ENCODE measurements around the gene CPEB2. TPM values are rescaled to one million over a fixed set of nuclear protein-coding genes. Genes with fewer than 3 reads are reported as not detected.

CPEB2 gene
- total RNA-seq, 4 donors from 2014 or later: 8.7 to 13.1 (median 10.1) TPM

DNA sequence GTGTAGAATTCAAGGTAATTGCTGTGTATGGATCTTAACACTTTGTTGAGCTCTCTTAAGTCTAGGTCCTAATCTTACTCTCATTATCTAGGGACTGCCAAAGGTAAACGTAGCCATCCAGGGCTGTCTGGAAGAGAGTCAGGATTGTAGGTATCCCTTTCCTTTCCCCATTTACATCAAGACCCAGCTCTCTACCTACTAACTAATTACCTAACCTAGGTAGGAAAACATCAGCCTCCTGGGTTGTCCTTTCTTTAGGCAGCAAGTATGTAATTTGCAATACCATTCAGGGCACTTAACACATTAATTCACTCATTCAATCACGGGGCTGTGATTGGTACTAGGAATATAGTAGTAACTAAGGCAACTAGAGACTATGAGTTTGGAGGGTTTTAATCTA is 15.2 kb upstream of the CPEB2 start:
- no peak for DNase-seq
- Histone ChIP-seq H3K27ac (no peak overlapping the region), H3K36me3 (no peaks in the 10 kb centered on the region), H3K4me3 (no peak overlapping the region), H3K27me3 (no peaks in the 10 kb centered on the region), H3K4me1 (no peaks in the 10 kb centered on the region), H3K9me3 (no peaks in the 10 kb centered on the region)
- no peak for ATAC-seq
- in situ Hi-C loops (cut with MboI; ENCODE audit: low sequenced_read_pairs in 4 of 4) (no loop called here), intact Hi-C loops (cut with DNase I; ENCODE audit: low total_unique reads) (no loop called here)
- TF ChIP-seq CTCF (IDR thresholded peaks at IDR 0.05 in 4 of 5, conservative IDR thresholded peaks at IDR 0.05 in 1 of 5): no peak
- TF ChIP-seq POLR2A (IDR thresholded peaks at IDR 0.05): no peak

GRCh38 chr4:14990484-14990883 is 11.8 kb upstream of the CPEB2 start:
- intact Hi-C loops (cut with DNase I; ENCODE audit: low total_unique reads): no loop called here
- Histone ChIP-seq H3K4me3 (no peak overlapping the region), H3K9me3 (no peaks in the 10 kb centered on the region), H3K27ac (no peak overlapping the region), H3K36me3 (no peaks in the 10 kb centered on the region), H3K4me1 (no peaks in the 10 kb centered on the region), H3K27me3 (no peaks in the 10 kb centered on the region)
- TF ChIP-seq POLR2A (IDR thresholded peaks at IDR 0.05) (no peak), CTCF (IDR thresholded peaks at IDR 0.05 in 4 of 5, conservative IDR thresholded peaks at IDR 0.05 in 1 of 5) (no peak)
- in situ Hi-C loops (cut with MboI; ENCODE audit: low sequenced_read_pairs in 4 of 4): no loop called here
- ATAC-seq (no peak), DNase-seq (no peak)

DNA sequence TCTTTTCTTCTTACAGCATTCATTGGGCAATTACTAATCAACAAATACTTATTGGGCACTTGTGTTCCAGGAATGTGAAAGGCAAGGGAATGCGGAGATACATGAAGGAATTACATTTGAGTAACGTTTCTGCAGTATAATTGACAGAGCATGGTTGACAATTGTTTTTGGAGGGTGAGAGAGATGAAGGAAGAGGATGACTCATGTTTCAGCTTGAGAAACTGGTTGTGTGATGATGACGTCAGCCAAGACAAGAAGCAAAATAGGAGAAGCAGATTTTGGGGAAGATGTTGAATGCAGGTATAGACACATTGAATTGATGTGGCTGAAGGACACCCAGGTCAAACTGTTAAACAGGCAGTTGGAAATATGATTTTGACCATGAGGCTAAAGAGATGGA is 8.0 kb upstream of the CPEB2 start:
- intact Hi-C loops (cut with DNase I; ENCODE audit: low total_unique reads): no loop called here
- H3K27ac ChIP-seq: no peak overlapping the region
- no peaks in the 10 kb centered on the region for H3K36me3 ChIP-seq
- H3K4me1 ChIP-seq: no peaks in the 10 kb centered on the region
- no peak for TF ChIP-seq POLR2A (IDR thresholded peaks at IDR 0.05)
- TF ChIP-seq CTCF (IDR thresholded peaks at IDR 0.05 in 4 of 5, conservative IDR thresholded peaks at IDR 0.05 in 1 of 5): no peak
- H3K27me3 ChIP-seq: no peaks in the 10 kb centered on the region
- in situ Hi-C loops (cut with MboI; ENCODE audit: low sequenced_read_pairs in 4 of 4): no loop called here
- no peaks in the 10 kb centered on the region for H3K9me3 ChIP-seq
- DNase-seq: no peak
- ATAC-seq: no peak
- no peak overlapping the region for H3K4me3 ChIP-seq

- H3K9me3 ChIP-seq: no peaks in the 10 kb centered on the region
- intact Hi-C loops (cut with DNase I; ENCODE audit: low total_unique reads): loop anchor here (5.0 kb wide), 3 partner anchors 801 to 1519 kb away; partner anchors contain the start of genes RAB28 and TAPT1
- ATAC-seq (peak; percentile 24 to 34), DNase-seq (peak; percentile 30 to 68)
- in situ Hi-C loops (cut with MboI; ENCODE audit: low sequenced_read_pairs in 4 of 4): loop anchor here in 3 of 4 donors (10.0 to 25.0 kb wide), 6 partner anchors 461 to 1364 kb away; partner anchors contain the start of genes BOD1L1 (in 2 of the 3), CC2D2A (in 2 of the 3) and FBXL5 (in 1 of the 3)
- peak overlapping the region; percentile 71 to 92 (median 84) for H3K4me3 ChIP-seq
- peaks cover 10 to 11% of the 10 kb centered on the region in 2 donors for H3K4me1 ChIP-seq
- TF ChIP-seq CTCF (IDR thresholded peaks at IDR 0.05 in 4 of 5, conservative IDR thresholded peaks at IDR 0.05 in 1 of 5): no peak
- no peak for TF ChIP-seq POLR2A (IDR thresholded peaks at IDR 0.05)
- no peaks in the 10 kb centered on the region for H3K36me3 ChIP-seq
- H3K27ac ChIP-seq: peak overlapping the region; percentile 96 to 99 (median 98)
- no peaks in the 10 kb centered on the region for H3K27me3 ChIP-seq
These were observed 923 bp upstream of the CPEB2 start for GRCh38 chr4:15001248-15001868.
